ENCODE results near the gene PRSS12.

GRCh38 chr4:118325431-118325830 is 27.4 kb downstream of the PRSS12 start:
- no peak for TF ChIP-seq CTCF (IDR thresholded peaks at IDR 0.05)
- no peak for TF ChIP-seq POLR2A (IDR thresholded peaks at IDR 0.05)
- no peak for TF ChIP-seq EP300 (IDR thresholded peaks at IDR 0.05)

Data from ovary (tissue), 3 donors.